ENCODE data around the gene C9orf43. TPM values are rescaled to one million over a fixed set of nuclear protein-coding genes. Genes with fewer than 3 reads are reported as not detected.
A peak's percentile ranks its signal among the peaks of the same experiment; 100 is the strongest.

The C9orf43 gene
- total and polyA plus RNA-seq, 5 experiments from 2014 or later: 0.55 to 1.2 (median 0.95) TPM; not detected in 1

- Mint-ChIP-seq H3K4me3 (no peak within 1 kb of the TSS), H3K9me3 (peaks cover 0 to 11% (median 0%) of the 10 kb centered on the region in 9 donors), H3K27me3 (no peaks in the 10 kb centered on the region), H3K4me1 (peaks cover 0 to 11% (median 3%) of the 10 kb centered on the region in 4 donors), H3K27ac (peak within 1 kb of the TSS in 2 of 10 donors; percentile 2 to 40), H3K36me3 (no peaks in the 10 kb centered on the region)
- ATAC-seq: no peak
- DNase-seq: no peak
- POLR2A ChIA-PET: interaction anchor here (0.6 kb wide), 1 partner anchor 20 kb away, joined by 3 read pairs; no protein-coding TSS in a partner anchor
Measured at GRCh38 chr9:113463418-113464285, 53.1 kb downstream of the C9orf43 start, which contains the start of gene RGS3. Gene RGS3, plus strand, starts transcription at chr9:113463727. Its CDS starts 76 bp downstream, at chr9:113463803.

- Mint-ChIP-seq H3K27me3 (no peaks in the 10 kb centered on the region), H3K4me3 (no peak overlapping the region), H3K27ac (peak overlapping the region in 1 of 10 donors; percentile 40), H3K9me3 (peaks cover 0 to 11% (median 0%) of the 10 kb centered on the region in 9 donors), H3K4me1 (peaks cover 0 to 11% (median 3%) of the 10 kb centered on the region in 4 donors), H3K36me3 (no peaks in the 10 kb centered on the region)
- POLR2A ChIA-PET: no interaction called here
- DNase-seq (no peak), ATAC-seq (no peak)
Measured at GRCh38 chr9:113464286-113464660, 53.7 kb downstream of the C9orf43 start.

GRCh38 chr9:113465599-113466140 lies 55.1 kb downstream of the C9orf43 start:
- Mint-ChIP-seq H3K4me3 (no peak overlapping the region), H3K27ac (peak overlapping the region in 3 of 10 donors; percentile 4 to 18 (median 15)), H3K36me3 (no peaks in the 10 kb centered on the region), H3K9me3 (peaks cover 0 to 11% (median 0%) of the 10 kb centered on the region in 9 donors), H3K27me3 (no peaks in the 10 kb centered on the region), H3K4me1 (peaks cover 0 to 11% (median 3%) of the 10 kb centered on the region in 4 donors)
- ATAC-seq (no peak), DNase-seq (no peak)
- POLR2A ChIA-PET: interaction anchor here (0.6 kb wide), 1 partner anchor 58 kb away, joined by 3 read pairs; no protein-coding TSS in a partner anchor

GRCh38 chr9:113467183-113467582 lies 56.6 kb downstream of the C9orf43 start:
- no peak for ATAC-seq
- Mint-ChIP-seq H3K27me3 (no peaks in the 10 kb centered on the region), H3K36me3 (no peaks in the 10 kb centered on the region), H3K4me3 (no peak overlapping the region), H3K4me1 (peaks cover 0 to 11% (median 4%) of the 10 kb centered on the region in 4 donors), H3K9me3 (peaks cover 0 to 11% (median 0%) of the 10 kb centered on the region in 9 donors), H3K27ac (no peak overlapping the region)
- DNase-seq: no peak
- POLR2A ChIA-PET: no interaction called here

- no peak overlapping the region for H3K27ac Mint-ChIP-seq
- H3K9me3 Mint-ChIP-seq: peaks cover 0 to 11% (median 0%) of the 10 kb centered on the region in 9 donors
Measured at GRCh38 chr9:113468716-113469448, 58.3 kb downstream of the C9orf43 start.

GRCh38 chr9:113471143-113471542 lies 60.6 kb downstream of the C9orf43 start:
- Mint-ChIP-seq H3K9me3 (peaks cover 0 to 11% (median 0%) of the 10 kb centered on the region in 9 donors), H3K4me3 (no peak overlapping the region), H3K4me1 (peaks cover 0 to 5% (median 2%) of the 10 kb centered on the region in 4 donors), H3K27me3 (no peaks in the 10 kb centered on the region), H3K36me3 (no peaks in the 10 kb centered on the region), H3K27ac (no peak overlapping the region)
- DNase-seq: no peak
- POLR2A ChIA-PET: no interaction called here
- ATAC-seq: no peak

More at GRCh38 chr9:113468716-113469448, 58.3 kb downstream of the C9orf43 start:
- DNase-seq (no peak), ATAC-seq (no peak)
- H3K27me3 Mint-ChIP-seq: no peaks in the 10 kb centered on the region
- POLR2A ChIA-PET: interaction anchor here (0.7 kb wide), 2 partner anchors 63 to 132 kb away, joined by 4 to 5 read pairs; no protein-coding TSS in a partner anchor
- no peaks in the 10 kb centered on the region for H3K36me3 Mint-ChIP-seq
- no peak overlapping the region for H3K4me3 Mint-ChIP-seq
- peaks cover 0 to 11% (median 5%) of the 10 kb centered on the region in 4 donors for H3K4me1 Mint-ChIP-seq

- no peak for DNase-seq
- POLR2A ChIA-PET: no interaction called here
- H3K27me3 Mint-ChIP-seq: no peaks in the 10 kb centered on the region
- no peak overlapping the region for H3K27ac Mint-ChIP-seq
- no peak overlapping the region for H3K4me3 Mint-ChIP-seq
- peaks cover 0 to 5% (median under 1%) of the 10 kb centered on the region in 4 donors for H3K4me1 Mint-ChIP-seq
- H3K36me3 Mint-ChIP-seq: no peaks in the 10 kb centered on the region
- peaks cover 0 to 11% (median 0%) of the 10 kb centered on the region in 9 donors for H3K9me3 Mint-ChIP-seq
- ATAC-seq: no peak
Measured at GRCh38 chr9:113471566-113471965, 61.0 kb downstream of the C9orf43 start.

- H3K36me3 Mint-ChIP-seq: no peaks in the 10 kb centered on the region
- POLR2A ChIA-PET: no interaction called here
- no peak for DNase-seq
- H3K27ac Mint-ChIP-seq: no peak overlapping the region
- no peak for ATAC-seq
- peaks cover 0 to 5% (median 2%) of the 10 kb centered on the region in 4 donors for H3K4me1 Mint-ChIP-seq
- peaks cover 0 to 11% (median 0%) of the 10 kb centered on the region in 9 donors for H3K9me3 Mint-ChIP-seq
- H3K27me3 Mint-ChIP-seq: no peaks in the 10 kb centered on the region
- H3K4me3 Mint-ChIP-seq: no peak overlapping the region
Measured at GRCh38 chr9:113472199-113472598, 61.7 kb downstream of the C9orf43 start.

- Mint-ChIP-seq H3K27me3 (no peaks in the 10 kb centered on the region), H3K9me3 (no peaks in the 10 kb centered on the region), H3K36me3 (no peaks in the 10 kb centered on the region), H3K4me3 (no peak overlapping the region), H3K4me1 (peaks cover 9 to 21% (median 14%) of the 10 kb centered on the region in 4 donors), H3K27ac (no peak overlapping the region)
- ATAC-seq (no peak), DNase-seq (no peak)
- POLR2A ChIA-PET: interaction anchor here (1.2 kb wide), 1 partner anchor 38 kb away, joined by 3 read pairs; no protein-coding TSS in a partner anchor
Measured at GRCh38 chr9:113474360-113475028, 63.9 kb downstream of the C9orf43 start.

GRCh38 chr9:113475031-113475430 lies 64.5 kb downstream of the C9orf43 start:
- no peaks in the 10 kb centered on the region for H3K36me3 Mint-ChIP-seq
- H3K4me3 Mint-ChIP-seq: no peak overlapping the region
- no peak overlapping the region for H3K27ac Mint-ChIP-seq
- POLR2A ChIA-PET: no interaction called here
- ATAC-seq (no peak), DNase-seq (no peak)
- H3K27me3 Mint-ChIP-seq: no peaks in the 10 kb centered on the region
- H3K4me1 Mint-ChIP-seq: peaks cover 13 to 26% (median 19%) of the 10 kb centered on the region in 4 donors
- no peaks in the 10 kb centered on the region for H3K9me3 Mint-ChIP-seq

GRCh38 chr9:113475992-113476391 lies 65.4 kb downstream of the C9orf43 start:
- H3K27me3 Mint-ChIP-seq: no peaks in the 10 kb centered on the region
- H3K4me3 Mint-ChIP-seq: no peak overlapping the region
- peak overlapping the region in 3 of 10 donors; percentile 17 to 44 (median 35) for H3K27ac Mint-ChIP-seq
- no peak for DNase-seq
- POLR2A ChIA-PET: no interaction called here
- H3K4me1 Mint-ChIP-seq: peaks cover 13 to 33% (median 22%) of the 10 kb centered on the region in 4 donors
- ATAC-seq: no peak
- no peaks in the 10 kb centered on the region for H3K36me3 Mint-ChIP-seq
- no peaks in the 10 kb centered on the region for H3K9me3 Mint-ChIP-seq

GRCh38 chr9:113476511-113476916 lies 66.0 kb downstream of the C9orf43 start:
- no peaks in the 10 kb centered on the region for H3K36me3 Mint-ChIP-seq
- POLR2A ChIA-PET: no interaction called here
- peak overlapping the region in 1 of 10 donors; percentile 7 for H3K27ac Mint-ChIP-seq
- DNase-seq (no peak), ATAC-seq (no peak)
- no peak overlapping the region for H3K4me3 Mint-ChIP-seq
- peaks cover 10 to 35% (median 23%) of the 10 kb centered on the region in 4 donors for H3K4me1 Mint-ChIP-seq
- H3K9me3 Mint-ChIP-seq: no peaks in the 10 kb centered on the region
- H3K27me3 Mint-ChIP-seq: no peaks in the 10 kb centered on the region

Measured in naive thymus-derived CD8-positive, alpha-beta T cell (primary cell).